HEK293 (cell line): ENCODE data around the gene TGFB1I1.

ENCODE experiments used
- CTCF ChIA-PET: fragments of 350-600 bp; formaldehyde crosslinking; extraction: SDS; loops from one replicate; lab custom pipeline; 2021; ENCODE audit warnings: antibody characterized with exemption; lab: Yijun Ruan, JAX
- POLR2A ChIA-PET: fragments of 300-600 bp; formaldehyde crosslinking; extraction: SDS; loops from one replicate; lab custom pipeline; 2020; ENCODE audit warnings: antibody characterized with exemption, inconsistent platforms; lab: Yijun Ruan, JAX
- H3K27ac ChIP-seq: fragments of 200-500 bp; sonication (Bioruptor generic); 2 replicates; pipeline ENCODE4 v1.5.1; 2014; ENCODE audit warnings: low read depth, low read length, control low read depth, inconsistent platforms; ENCODE audit errors: extremely low read depth
- H3K36me3 ChIP-seq, 2 experiments: fragments of 200-500 bp in 1 of 2; sonication (Bioruptor generic) in 1 of 2; 1 replicate in 1 of 2; 2 replicates in 1 of 2; pipeline ENCODE4 v1.5.1; 2014 to 2017; ENCODE audit warnings: inconsistent platforms in 2 of 2, low read length in 2 of 2; ENCODE audit not compliant: control insufficient read depth in 2 of 2, insufficient read depth in 1 of 2
- H3K4me1 ChIP-seq: fragments of 200-500 bp; sonication (Bioruptor generic); 2 replicates; pipeline ENCODE4 v1.5.1; 2014; ENCODE audit warnings: mild to moderate bottlenecking, low read length, inconsistent platforms; ENCODE audit not compliant: control insufficient read depth, insufficient read depth
- H3K4me3 ChIP-seq: 2 replicates; pipeline ENCODE4 v1.5.1; 2011; ENCODE audit warnings: low read depth, mild to moderate bottlenecking, control low read depth, low read length, moderate library complexity
- H3K9me3 ChIP-seq: fragments of 200-500 bp; sonication (Bioruptor generic); 2 replicates; pipeline ENCODE4 v1.5.1; 2014; ENCODE audit warnings: low read depth, low read length, inconsistent platforms; ENCODE audit not compliant: control insufficient read depth, insufficient read depth
- ATF2 ChIP-seq: fragments of 450-650 bp; formaldehyde crosslinking; IDR thresholded peaks from 2 replicates; pipeline ENCODE4 v1.5.1; 2016; ENCODE audit warnings: missing biosample characterization, missing genetic modification characterization, low read depth
- BCL11A ChIP-seq: fragments of 450-650 bp; formaldehyde crosslinking; IDR thresholded peaks from 2 replicates; pipeline ENCODE4 v1.5.1; 2016; ENCODE audit warnings: low read depth, missing biosample characterization, missing genetic modification characterization
- FEZF1 ChIP-seq: fragments of 450-650 bp; formaldehyde crosslinking; IDR thresholded peaks from 2 replicates; pipeline ENCODE4 v1.5.1; 2016; ENCODE audit warnings: missing biosample characterization, missing genetic modification characterization
- MZF1 ChIP-seq: fragments of 450-650 bp; formaldehyde crosslinking; IDR thresholded peaks from 2 replicates; pipeline ENCODE4 v1.5.1; 2017; ENCODE audit warnings: missing biosample characterization, missing genetic modification characterization, borderline replicate concordance
- PRDM1 ChIP-seq: fragments of 450-650 bp; formaldehyde crosslinking; IDR thresholded peaks from 2 replicates; pipeline ENCODE4; 2016; ENCODE audit warnings: missing biosample characterization, missing genetic modification characterization
- YY2 ChIP-seq: fragments of 450-650 bp; formaldehyde crosslinking; IDR thresholded peaks from 2 replicates; pipeline ENCODE4 v1.5.1; 2016; ENCODE audit warnings: missing biosample characterization, missing genetic modification characterization
- ZEB2 ChIP-seq: fragments of 450-650 bp; formaldehyde crosslinking; IDR thresholded peaks from 2 replicates; pipeline ENCODE4 v1.5.1; 2016; ENCODE audit warnings: missing biosample characterization, missing genetic modification characterization
- ZFP41 ChIP-seq: fragments of 450-650 bp; formaldehyde crosslinking; IDR thresholded peaks from 2 replicates; pipeline ENCODE4 v1.5.1; 2016; ENCODE audit warnings: missing biosample characterization, missing genetic modification characterization, borderline replicate concordance
- ZNF121 ChIP-seq: fragments of 450-650 bp; formaldehyde crosslinking; IDR thresholded peaks from 2 replicates; pipeline ENCODE4 v1.5.1; 2016; ENCODE audit warnings: missing biosample characterization, missing genetic modification characterization
- ZNF132 ChIP-seq: fragments of 450-650 bp; formaldehyde crosslinking; IDR thresholded peaks from 2 replicates; pipeline ENCODE4 v1.5.1; 2017; ENCODE audit warnings: missing biosample characterization, missing genetic modification characterization, borderline replicate concordance
- ZNF148 ChIP-seq: fragments of 450-650 bp; formaldehyde crosslinking; IDR thresholded peaks from 2 replicates; pipeline ENCODE4 v1.5.0; 2017; ENCODE audit warnings: missing biosample characterization, missing genetic modification characterization, borderline replicate concordance
- ZNF184 ChIP-seq: fragments of 450-650 bp; IDR thresholded peaks from 2 replicates; pipeline ENCODE4 v1.5.1; 2018; ENCODE audit warnings: missing biosample characterization, mild to moderate bottlenecking, missing genetic modification characterization
- ZNF221 ChIP-seq: fragments of 450-650 bp; formaldehyde crosslinking; IDR thresholded peaks from 2 replicates; pipeline ENCODE4 v1.5.1; 2017; ENCODE audit warnings: missing biosample characterization, missing genetic modification characterization, borderline replicate concordance
- ZNF37A ChIP-seq: fragments of 450-650 bp; IDR thresholded peaks from 2 replicates; pipeline ENCODE4 v1.5.1; 2018; ENCODE audit warnings: missing biosample characterization, missing genetic modification characterization
- ZNF426 ChIP-seq: fragments of 450-650 bp; formaldehyde crosslinking; IDR thresholded peaks from 2 replicates; pipeline ENCODE4 v1.5.1; 2017; ENCODE audit warnings: missing biosample characterization, missing genetic modification characterization, mild to moderate bottlenecking, inconsistent platforms, moderate library complexity
- ZNF555 ChIP-seq: fragments of 450-650 bp; formaldehyde crosslinking; conservative IDR thresholded peaks from 2 replicates; pipeline ENCODE4 v1.5.1; 2017; ENCODE audit warnings: missing biosample characterization, mild to moderate bottlenecking, missing genetic modification characterization, inconsistent platforms
- ZNF580 ChIP-seq: fragments of 450-650 bp; formaldehyde crosslinking; IDR thresholded peaks from 2 replicates; pipeline ENCODE4 v1.5.1; 2016; ENCODE audit warnings: missing biosample characterization, missing genetic modification characterization
- ZNF658 ChIP-seq: fragments of 450-650 bp; formaldehyde crosslinking; IDR thresholded peaks from 2 replicates; pipeline ENCODE4; 2016; ENCODE audit warnings: missing biosample characterization, missing genetic modification characterization
- ZNF785 ChIP-seq: fragments of 450-650 bp; formaldehyde crosslinking; IDR thresholded peaks from 2 replicates; pipeline ENCODE4 v1.5.1; 2016; ENCODE audit warnings: missing biosample characterization, missing genetic modification characterization
- ZXDB ChIP-seq: fragments of 450-650 bp; formaldehyde crosslinking; IDR thresholded peaks from 2 replicates; pipeline ENCODE4 v1.5.1; 2016; ENCODE audit warnings: missing biosample characterization, missing genetic modification characterization
- TF ChIP-seq, protein P1 (sequence below): fragments of 450-650 bp; formaldehyde crosslinking; IDR thresholded peaks from 2 replicates; pipeline ENCODE4 v1.5.1; 2016; ENCODE audit warnings: missing biosample characterization, missing genetic modification characterization
- TF ChIP-seq, protein P2 (sequence below): fragments of 450-650 bp; formaldehyde crosslinking; IDR thresholded peaks from 2 replicates; pipeline ENCODE4 v1.5.1; 2016; ENCODE audit warnings: missing biosample characterization, missing genetic modification characterization

The TGFB1I1 gene

GRCh38 chr16:31507929-31508705 is 36.2 kb downstream of the TGFB1I1 start, which contains the start of gene RUSF1 (continued):
- TF ChIP-seq ZNF148 (tag by site-specific recombination), result no peak
- TF ChIP-seq, all 188 proteins: peak for 56

DNA sequence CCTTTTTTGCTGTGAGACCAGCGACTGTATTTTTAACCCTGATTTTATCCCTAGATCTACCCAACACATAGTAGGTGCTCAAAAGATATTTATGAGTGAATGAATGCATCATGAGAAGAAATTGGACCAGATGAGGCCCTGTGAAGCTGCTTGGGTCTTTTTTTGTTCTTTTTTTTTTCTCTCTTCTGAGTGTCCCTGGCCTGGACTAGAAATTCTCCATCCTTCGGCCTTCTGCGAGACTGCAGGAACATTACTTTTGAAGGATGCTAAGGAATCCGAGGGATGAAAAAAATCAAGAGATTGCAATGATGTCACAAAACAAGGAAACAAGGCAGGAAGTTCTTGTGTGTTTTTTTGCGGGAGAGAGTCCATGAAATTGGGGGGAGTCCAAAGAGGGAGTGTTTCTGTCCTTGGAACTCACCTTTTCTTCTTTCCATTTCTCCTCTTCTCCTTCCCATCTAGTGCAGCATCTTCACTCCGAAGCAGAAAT is 36.8 kb downstream of the TGFB1I1 start:
- no peaks in the 10 kb centered on the region for H3K4me1 ChIP-seq
- no peaks in the 10 kb centered on the region for H3K9me3 ChIP-seq
- ChIA-PET POLR2A (interaction anchor here (0.9 to 2.1 kb wide), 8 partner anchors 10 to 329 kb away, joined by 3 to 7 read pairs (median 4); partner anchors contain the start of genes ARMC5 and FUS), CTCF (no interaction called here)
- peak overlapping the region; percentile 97 for H3K4me3 ChIP-seq
- peaks cover 0 to 7% of the 10 kb centered on the region in 2 experiments; a peak in 2 of 3 replicates for H3K36me3 ChIP-seq
- no peak for TF ChIP-seq ZNF184 (tag by site-specific recombination)
- peak; percentile 45 for TF ChIP-seq ATF2
- no peak for TF ChIP-seq ZNF121 (tag by site-specific recombination)
- TF ChIP-seq, protein P1, sequence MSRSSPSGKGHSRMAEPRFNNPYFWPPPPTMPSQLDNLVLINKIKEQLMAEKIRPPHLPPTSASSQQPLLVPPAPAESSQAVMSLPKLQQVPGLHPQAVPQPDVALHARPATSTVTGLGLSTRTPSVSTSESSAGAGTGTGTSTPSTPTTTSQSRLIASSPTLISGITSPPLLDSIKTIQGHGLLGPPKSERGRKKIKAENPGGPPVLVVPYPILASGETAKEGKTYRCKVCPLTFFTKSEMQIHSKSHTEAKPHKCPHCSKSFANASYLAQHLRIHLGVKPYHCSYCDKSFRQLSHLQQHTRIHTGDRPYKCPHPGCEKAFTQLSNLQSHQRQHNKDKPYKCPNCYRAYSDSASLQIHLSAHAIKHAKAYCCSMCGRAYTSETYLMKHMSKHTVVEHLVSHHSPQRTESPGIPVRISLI (tag by site-specific recombination), result peak; percentile 24; the same call in 1 of the 2 replicates
- TF ChIP-seq ZXDB, result no peak
- TF ChIP-seq PRDM1 (tag by site-specific recombination), result peak; percentile 45; the same call in 1 of the 2 replicates
- no peak for TF ChIP-seq BCL11A
- TF ChIP-seq ZNF132 (tag by site-specific recombination), result no peak
- TF ChIP-seq ZNF580, result no peak
- TF ChIP-seq YY2 (tag by site-specific recombination), result no peak
- TF ChIP-seq, protein P2, sequence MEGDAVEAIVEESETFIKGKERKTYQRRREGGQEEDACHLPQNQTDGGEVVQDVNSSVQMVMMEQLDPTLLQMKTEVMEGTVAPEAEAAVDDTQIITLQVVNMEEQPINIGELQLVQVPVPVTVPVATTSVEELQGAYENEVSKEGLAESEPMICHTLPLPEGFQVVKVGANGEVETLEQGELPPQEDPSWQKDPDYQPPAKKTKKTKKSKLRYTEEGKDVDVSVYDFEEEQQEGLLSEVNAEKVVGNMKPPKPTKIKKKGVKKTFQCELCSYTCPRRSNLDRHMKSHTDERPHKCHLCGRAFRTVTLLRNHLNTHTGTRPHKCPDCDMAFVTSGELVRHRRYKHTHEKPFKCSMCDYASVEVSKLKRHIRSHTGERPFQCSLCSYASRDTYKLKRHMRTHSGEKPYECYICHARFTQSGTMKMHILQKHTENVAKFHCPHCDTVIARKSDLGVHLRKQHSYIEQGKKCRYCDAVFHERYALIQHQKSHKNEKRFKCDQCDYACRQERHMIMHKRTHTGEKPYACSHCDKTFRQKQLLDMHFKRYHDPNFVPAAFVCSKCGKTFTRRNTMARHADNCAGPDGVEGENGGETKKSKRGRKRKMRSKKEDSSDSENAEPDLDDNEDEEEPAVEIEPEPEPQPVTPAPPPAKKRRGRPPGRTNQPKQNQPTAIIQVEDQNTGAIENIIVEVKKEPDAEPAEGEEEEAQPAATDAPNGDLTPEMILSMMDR (tag by site-specific recombination), result no peak
- H3K27ac ChIP-seq, result peak overlapping the region; percentile 68

GRCh38 chr16:31513126-31513525 is 41.2 kb downstream of the TGFB1I1 start:
- no peaks in the 10 kb centered on the region for H3K9me3 ChIP-seq
- TF ChIP-seq ZNF555 (tag by site-specific recombination) (no peak), FEZF1 (no peak), MZF1 (tag by site-specific recombination) (no peak), ZNF658 (tag by site-specific recombination) (no peak), ZNF132 (tag by site-specific recombination) (no peak), ZNF37A (no peak), ZEB2 (no peak), ZNF221 (tag by site-specific recombination) (no peak), ZNF426 (tag by site-specific recombination) (no peak), ZNF785 (tag by site-specific recombination) (no peak), ZFP41 (tag by site-specific recombination) (no peak)
- TF ChIP-seq, protein P2 (tag by site-specific recombination), result no peak
- no peak overlapping the region for H3K27ac ChIP-seq
- H3K4me3 ChIP-seq, result no peak overlapping the region
- ChIA-PET CTCF (no interaction called here), POLR2A (no interaction called here)
- H3K4me1 ChIP-seq, result no peaks in the 10 kb centered on the region
- no peaks in the 10 kb centered on the region for H3K36me3 ChIP-seq
